HG03064 (cell line): ENCODE results near the gene RFTN1.
A peak's percentile ranks its signal among the peaks of the same experiment; 100 is the strongest.

Source experiments
- ATAC-seq: cut with Tn5 transposase; IDR thresholded peaks from one replicate; pipeline ENCODE4 v1.9.1; 2021; ENCODE audit warnings: low read depth; ENCODE audit not compliant: unreplicated experiment

Gene RFTN1, protein sequence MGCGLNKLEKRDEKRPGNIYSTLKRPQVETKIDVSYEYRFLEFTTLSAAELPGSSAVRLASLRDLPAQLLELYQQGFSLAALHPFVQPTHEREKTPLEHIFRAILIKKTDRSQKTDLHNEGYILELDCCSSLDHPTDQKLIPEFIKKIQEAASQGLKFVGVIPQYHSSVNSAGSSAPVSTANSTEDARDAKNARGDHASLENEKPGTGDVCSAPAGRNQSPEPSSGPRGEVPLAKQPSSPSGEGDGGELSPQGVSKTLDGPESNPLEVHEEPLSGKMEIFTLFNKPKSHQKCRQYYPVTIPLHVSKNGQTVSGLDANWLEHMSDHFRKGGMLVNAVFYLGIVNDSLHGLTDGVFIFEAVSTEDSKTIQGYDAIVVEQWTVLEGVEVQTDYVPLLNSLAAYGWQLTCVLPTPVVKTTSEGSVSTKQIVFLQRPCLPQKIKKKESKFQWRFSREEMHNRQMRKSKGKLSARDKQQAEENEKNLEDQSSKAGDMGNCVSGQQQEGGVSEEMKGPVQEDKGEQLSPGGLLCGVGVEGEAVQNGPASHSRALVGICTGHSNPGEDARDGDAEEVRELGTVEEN

DNA sequence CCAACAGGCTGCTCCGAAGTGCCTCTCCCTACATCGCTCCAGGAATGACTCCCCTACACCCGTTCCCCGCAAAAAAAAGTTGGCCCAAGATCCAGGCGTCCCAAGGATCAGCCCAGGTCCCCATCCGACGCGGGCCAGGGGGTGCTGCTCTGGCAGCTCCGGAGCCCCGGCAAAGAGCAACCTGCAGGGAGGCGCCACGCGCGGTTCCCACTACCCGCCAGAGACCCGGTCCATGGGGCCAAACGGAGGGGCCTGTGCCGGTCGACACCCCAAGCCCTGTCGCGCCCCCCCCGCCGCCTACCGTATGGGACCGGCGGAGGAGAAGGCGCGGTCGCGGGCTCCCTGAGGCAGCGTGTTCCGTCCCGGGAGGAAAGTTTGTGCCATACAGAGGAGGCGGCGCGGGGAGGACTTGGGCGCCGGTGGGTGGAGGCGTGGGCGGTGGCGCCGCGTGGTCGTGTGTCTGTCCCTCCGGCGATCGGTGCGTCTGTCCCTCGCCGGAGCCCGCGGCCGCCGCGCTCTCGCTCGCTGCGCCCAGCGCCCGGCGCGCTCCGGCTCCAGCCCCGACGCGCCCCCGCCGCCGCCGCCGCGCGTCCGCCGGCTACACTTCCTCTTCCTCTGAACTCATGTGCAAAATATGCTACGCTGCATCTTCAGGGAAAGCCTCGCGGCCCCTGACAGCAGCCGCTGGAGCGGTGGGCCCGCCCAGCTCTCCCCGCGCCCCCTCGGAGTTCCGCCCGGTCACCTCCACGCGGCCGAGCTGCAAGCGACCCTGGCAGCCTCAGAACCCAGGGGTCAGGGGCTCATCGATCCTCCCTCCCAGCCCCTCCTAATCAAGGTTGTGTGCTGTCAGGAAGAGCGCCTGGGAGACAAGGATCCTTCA lies at the start of gene RFTN1:
RFTN1 (minus strand) TSS at position 559 of the 880 bp plus-strand sequence. CDS start 19,830 bp downstream, outside the sequence.
- ATAC-seq, result no peak

DNA sequence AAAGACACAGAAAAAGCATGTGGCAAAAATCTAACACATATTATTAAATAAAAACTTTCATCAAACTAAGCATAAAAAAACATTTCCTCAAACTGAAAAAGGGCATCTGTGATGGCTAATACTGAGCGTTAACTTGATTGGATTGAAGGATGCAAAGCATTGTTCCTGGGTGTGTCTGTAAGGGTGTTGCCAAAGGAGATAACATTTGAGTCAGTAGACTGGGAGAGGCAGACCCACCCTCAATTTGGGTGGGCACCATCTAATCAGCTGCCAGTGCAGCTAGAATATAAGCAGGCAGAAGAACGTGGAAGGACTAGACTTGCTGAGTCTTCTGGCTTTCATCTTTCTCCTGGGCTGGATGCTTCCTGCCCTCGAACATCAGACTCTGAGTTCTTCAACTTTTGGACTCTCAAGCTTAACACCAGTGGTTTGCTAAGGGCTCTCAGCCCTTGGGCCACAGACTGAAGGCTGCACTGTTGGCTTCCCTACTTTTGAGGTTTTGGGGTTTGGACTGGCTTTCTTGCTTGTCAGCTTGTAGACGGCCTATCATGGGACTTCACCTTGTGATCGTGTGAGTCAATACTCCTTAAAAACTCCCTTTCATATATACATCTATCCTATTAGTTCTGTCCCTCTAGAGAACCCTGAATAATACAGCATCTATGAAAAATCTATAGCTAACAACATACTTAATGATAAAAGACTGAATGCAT lies 46.3 kb upstream of the RFTN1 start:
- no peak for ATAC-seq

DNA sequence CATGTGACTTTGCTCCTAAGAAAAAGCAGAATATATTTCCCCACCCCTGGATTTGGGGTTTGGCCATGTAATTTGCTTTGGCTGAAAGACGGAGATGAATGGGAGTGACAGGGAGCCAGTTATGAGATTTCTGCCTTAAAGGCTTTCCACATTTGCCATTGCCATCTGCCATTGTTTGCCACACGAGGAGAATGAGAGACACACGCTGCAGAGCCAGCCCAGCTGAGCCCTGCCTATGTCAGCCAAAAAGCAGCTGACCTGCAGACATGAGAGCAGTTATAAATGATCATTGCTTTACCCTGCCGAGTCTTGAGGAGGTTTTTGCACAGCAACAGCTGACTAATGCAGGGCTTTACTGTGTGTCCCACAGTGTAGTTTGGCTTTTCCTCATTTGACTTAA lies 40.6 kb upstream of the RFTN1 start:
- ATAC-seq, result no peak

DNA sequence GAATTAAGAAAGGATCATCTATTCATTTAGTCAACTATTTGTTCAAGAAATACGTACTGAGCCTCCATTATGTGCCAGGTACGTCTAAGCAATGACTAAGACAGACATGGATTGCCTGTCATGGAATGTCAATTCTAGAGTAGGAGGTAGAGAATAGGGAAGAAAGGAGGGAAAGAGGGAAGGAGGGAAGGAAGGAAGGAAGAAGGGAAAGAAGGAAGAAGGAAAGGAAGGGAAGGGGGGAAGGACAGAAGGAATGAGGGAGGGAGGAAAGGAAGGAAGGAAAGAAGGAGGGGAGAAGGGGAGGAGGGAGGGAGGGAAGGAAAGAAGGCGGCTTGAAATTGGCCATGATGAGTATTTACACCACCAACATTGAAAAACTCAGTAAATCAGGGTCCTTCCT lies 39.3 kb upstream of the RFTN1 start:
- no peak for ATAC-seq

DNA sequence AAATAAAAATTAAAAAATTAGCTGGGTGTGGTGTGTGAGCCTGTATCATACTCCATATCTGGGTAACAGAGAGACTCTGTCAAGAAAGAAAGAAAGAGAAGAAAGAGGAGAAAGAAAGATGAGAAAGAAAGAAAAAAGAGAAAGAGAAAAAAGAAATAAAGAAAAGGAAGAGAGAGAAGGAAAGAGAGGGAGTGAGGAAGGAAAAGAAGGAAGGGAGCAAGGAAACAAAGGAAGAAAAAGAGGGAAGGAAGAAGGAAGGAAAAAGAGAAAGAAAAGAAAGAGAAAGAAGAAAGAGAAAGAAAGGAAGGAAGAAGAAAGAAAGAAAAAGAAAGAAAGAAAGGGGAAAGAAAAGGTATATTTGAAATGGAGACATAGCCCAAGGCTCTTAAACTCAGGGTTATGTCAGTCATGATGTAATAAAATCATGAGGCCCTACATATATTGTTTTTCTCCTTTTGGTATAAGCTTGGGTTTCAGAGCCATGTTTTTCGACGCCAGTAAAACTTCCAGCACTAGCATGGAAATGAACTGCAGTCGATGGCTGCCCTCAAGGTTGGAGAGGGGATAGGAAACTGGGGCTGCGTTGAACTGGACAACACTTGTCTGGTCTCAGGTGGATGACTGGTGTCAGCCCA lies 38.0 kb upstream of the RFTN1 start:
- ATAC-seq, result no peak

DNA sequence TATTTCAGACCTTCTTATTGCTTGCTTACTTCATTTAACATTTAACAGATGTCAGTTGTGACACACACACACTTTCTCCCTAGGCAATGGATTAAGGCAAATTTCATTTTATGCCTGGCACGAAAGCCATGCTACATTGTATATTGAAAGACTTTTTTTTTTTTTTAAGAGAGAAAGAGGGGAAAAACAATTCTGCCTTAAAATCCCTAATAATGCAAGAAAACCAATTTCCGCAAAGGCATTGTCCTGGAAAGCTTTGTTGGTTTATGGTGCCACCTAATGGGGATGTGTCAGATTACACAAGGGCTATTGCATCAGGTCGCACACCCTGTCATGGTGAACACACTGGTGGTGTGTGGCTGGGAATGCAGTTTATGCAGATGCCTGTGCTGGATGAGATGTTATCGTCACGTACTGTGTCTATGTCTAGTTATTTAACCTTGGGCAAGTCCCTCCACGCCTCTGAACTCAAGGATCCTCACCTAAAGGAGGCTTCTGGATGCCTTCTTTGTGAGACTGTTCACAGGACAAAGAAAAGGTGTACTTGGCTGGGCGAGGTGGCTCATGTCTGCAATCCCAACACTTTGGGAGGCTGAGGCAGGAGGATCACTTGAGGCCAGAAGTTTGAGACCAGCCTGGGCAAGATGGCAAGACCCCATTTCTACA lies 37.3 kb upstream of the RFTN1 start:
- ATAC-seq, result peak; percentile 76

DNA sequence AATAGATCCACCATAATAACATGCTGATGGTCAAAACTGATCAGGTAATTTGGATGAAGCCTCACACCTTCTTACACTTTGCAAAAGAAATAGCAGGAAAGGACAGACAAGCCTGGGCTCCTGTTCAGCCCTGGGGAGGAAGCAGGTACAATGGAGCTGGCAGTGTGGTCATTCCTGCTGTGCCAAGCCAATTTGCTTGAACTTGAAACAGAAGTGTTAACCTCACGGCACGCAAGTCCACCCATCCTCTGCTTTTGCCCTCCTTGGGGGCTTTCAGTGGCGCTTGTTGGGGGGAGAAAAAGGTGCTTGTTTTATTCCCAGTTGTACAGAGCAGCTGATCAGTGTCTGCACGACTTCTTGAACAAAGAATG lies 36.8 kb upstream of the RFTN1 start:
- ATAC-seq, result no peak

DNA sequence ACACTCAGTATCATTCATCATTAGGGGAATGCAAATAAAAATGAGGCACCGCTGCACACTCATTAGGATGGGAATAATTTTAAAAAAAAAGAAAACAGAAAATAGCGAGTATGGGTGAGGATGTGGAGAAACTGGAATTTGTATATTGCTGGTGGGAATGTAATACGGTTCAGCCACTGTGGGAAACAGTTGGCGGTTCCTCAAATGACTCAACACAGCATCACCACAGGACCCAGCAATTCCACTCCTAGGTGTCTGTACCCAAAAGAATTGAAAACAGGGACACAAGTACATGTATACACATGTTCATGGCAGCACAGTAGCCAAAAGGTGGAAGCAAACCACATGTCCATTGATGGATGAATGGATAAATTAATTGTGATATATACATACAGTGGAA lies 35.2 kb upstream of the RFTN1 start:
- ATAC-seq, result no peak

DNA sequence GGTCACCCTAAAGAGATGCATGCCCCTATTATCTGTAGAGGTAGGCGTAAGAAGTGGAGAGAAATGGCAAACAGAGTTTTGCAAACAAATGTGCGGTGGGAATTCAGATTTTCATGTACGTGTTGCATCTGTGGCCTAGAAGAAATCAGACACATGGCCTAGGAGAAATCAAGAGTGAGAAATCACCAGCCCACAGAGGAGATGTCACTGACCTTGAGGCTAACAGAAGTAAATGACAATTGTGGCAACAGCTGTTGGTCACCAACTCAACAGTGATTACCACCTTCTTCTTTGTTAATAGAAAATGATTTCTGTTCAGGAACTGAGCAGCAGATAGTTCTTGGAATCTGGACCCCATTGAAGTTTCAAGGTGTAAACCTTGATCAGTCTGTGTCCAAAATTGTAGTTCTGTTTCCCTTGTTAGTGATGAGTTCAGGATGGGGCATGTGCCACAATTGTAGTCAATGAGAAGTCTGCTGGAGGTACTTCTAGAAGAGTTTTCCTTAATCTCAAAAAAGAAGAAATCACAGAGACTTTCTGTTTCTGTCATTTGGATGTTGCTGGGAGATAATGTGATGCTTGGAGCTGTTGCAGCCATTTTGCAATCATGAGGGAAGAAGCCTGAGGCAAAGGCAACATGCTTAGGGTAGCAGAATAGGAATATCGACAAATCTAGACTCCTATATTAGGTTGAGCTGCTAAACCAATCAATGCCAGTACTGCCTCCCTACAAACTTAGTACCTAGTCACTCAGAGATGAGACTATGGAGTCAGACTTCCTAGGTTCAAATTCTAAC lies 34.3 kb upstream of the RFTN1 start:
- no peak for ATAC-seq

DNA sequence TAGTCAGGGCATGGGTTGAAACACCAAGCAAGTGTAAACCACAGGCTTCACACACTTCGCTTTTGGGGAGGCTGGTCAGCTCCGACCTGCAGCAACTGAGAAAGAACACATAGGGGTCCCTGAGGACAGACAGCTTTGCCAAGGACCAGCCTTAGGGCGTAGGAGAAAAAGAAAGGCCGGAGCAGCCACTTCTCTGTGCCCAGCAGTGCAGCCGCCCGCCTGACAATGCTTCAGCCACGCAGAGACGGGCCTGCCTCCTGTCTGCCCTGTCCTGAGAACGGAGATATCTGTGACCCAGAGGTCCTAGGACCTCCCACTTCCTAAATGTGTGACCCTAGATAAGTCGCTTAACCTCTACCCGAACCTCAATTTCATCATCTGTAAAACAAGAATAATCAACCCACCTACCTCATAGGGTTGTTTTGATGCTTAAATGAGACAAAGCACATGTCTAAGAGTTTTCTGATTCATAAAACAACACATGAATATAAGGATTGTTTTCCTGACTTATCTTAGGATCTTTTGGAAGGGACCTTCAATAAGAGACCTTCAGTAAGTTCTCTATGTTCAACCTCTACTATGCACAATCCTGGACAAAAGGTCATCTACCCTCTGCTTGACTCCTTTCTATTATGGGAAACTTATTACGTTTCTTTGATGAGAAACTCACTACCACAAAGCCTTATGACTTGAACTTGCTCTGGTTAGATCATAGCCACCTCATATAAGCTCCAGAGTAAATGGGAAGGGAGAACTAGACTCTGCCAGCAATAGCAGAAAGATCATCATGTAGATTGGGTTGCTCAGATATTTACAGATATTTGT lies 32.9 kb upstream of the RFTN1 start:
- ATAC-seq, result no peak

DNA sequence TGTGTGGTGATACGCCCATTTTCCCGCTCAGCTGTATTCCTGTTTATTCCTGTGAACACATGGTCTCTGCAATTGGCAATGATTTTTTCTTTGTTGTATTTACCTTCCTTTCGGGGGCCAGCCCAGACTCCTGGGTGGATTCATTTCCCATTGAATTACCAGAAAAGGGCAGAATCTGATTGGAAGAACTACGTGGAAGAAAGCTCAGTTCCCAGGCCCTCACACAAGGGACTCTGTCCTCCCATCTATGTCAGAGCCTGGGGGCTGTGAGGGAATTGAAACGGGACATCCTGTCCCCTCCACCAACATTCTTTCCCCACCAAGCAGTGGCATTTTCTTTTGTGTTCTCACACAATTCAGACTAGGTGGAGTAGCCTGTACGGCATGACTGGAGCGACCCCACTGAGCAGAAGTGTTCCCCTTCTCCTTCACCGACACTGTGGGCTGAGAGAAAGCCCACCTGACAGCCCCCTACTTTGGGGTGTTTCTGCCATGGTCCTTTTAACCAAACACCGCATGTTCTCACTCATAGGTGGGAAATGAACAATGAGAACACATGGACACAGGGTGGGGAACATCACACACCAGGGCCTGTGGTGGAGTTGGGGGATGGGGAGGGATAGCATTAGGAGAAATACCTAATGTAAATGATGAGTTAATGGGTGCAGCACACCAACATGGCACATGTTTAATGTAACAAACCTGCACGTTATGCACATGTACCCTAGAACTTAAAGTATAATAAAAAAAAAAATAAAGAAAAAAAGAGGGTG lies 32.1 kb upstream of the RFTN1 start:
- no peak for ATAC-seq

DNA sequence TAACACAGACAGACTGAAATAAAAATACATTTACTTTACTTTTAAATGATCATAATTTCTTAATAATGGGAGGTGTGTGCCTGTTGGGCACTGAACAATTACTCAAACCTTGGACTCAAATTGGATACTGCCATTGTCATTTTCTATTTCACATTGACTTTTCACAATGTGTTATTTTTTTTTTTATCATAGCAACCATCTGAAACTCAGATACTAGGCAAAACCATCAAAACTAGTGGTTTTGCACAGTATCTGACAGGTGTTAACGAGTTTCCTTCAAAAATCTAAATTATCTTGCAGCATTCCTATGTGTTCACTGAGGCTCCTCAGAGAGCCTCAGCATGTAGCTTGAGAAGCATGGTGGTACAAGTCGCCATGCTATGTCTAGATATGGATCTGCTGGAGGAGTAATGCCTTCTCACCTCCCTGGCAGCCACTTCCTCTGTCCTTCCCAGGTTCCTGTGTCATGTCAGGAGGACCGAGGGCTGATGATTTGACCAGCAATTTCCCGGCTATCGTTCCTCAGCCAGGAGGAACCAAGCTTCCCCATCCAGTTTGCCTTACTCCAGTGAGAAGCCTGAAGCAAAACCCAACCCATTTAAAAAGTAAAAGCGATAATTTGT lies 29.9 kb upstream of the RFTN1 start:
- ATAC-seq, result no peak

DNA sequence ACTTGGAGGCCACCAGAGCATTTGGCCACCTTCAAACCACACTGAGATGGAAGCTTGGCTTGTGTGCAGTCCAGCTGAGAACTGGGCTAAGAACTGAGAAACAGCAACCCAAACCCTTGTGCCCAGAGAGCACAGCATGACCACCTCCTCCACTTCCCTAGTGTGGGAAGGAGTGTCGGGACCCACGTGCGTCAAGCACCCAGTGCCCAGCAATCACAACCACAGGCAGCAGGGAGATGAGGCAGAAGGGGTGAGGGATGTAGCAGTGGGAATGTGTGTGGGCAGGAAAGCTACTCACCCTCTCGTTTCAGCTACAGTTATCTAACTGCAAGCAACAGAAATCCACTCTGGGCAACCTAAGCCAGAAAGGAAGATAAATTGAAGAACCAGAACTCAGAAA lies 25.0 kb upstream of the RFTN1 start:
- no peak for ATAC-seq

DNA sequence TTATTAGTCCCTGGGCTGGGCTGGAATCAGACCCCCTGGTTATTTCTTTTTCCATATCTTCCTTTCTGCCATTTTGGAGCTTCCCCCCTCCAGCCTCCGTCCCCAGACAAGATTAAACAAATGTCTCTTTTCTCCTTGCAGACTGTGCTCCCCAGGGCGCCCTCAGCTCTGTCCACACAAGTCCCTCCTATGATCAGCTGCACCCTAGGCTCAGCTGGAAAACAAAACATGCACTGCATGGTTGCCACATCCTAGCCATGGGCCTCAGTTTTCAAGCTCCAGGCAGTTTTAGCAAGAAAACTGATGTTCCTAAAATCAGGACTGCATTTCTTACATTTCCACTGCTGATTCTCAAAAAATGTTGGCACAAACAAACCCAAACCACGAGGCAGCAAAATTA lies 23.5 kb upstream of the RFTN1 start:
- ATAC-seq, result no peak

DNA sequence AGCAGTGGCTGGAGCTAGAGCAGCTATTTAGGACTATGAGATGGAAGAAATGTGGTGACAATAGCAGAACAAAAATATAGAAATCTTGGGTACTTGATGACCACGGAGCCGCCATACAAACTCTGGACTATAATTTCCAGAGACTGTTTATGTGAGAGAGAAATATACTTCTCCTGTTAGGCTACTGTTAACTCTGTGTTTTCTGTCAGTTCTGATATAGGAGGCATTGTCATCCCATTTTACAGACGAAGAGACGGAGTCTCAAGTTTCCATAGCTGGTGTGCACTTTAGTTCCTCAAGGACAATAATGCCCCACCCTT lies 22.8 kb upstream of the RFTN1 start:
- no peak for ATAC-seq

DNA sequence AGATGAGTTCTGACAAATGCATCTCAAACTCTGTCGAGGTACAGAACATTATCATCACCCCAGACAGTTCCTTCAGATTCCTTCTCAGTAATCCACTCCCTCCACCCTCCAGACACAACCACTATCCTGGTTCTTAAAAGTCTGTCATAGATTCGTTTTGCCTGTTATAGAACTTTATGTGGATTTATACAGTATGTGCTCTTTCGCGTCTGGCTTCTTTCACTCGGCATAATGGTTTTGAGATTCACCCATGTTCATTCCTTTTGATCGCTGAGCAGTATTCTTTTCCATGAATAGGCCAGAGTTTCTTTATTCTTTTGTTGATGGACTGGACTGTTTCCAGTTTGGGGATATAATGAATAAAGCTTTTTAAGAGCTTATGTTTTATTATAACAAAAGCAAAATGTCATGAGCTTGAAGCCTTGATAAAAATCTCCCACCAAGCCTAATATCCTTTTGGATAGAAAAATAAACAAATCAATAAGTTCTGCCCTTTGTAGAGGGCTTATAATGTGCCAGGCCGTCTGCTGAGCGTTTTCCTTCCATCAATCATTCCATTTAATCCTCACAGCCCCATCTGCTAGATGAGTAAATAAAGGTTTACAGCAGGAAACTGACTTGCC lies 21.3 kb upstream of the RFTN1 start:
- no peak for ATAC-seq
